Measurements from ENCODE around the gene LEAP2.

- TF ChIP-seq, protein P1, sequence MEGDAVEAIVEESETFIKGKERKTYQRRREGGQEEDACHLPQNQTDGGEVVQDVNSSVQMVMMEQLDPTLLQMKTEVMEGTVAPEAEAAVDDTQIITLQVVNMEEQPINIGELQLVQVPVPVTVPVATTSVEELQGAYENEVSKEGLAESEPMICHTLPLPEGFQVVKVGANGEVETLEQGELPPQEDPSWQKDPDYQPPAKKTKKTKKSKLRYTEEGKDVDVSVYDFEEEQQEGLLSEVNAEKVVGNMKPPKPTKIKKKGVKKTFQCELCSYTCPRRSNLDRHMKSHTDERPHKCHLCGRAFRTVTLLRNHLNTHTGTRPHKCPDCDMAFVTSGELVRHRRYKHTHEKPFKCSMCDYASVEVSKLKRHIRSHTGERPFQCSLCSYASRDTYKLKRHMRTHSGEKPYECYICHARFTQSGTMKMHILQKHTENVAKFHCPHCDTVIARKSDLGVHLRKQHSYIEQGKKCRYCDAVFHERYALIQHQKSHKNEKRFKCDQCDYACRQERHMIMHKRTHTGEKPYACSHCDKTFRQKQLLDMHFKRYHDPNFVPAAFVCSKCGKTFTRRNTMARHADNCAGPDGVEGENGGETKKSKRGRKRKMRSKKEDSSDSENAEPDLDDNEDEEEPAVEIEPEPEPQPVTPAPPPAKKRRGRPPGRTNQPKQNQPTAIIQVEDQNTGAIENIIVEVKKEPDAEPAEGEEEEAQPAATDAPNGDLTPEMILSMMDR (IDR thresholded peaks at IDR 0.05; ENCODE audit: low read depth, low read length), result no peak
- TF ChIP-seq POLR2A (IDR thresholded peaks at IDR 0.05; ENCODE audit: extremely low read depth, insufficient read length) (no peak), MYC (IDR thresholded peaks at IDR 0.05; ENCODE audit: low read depth, low read length) (no peak)
Observed at GRCh38 chr5:132901036-132901435, 27.6 kb downstream of the LEAP2 start.
